GM18907 (cell line): ENCODE data around the gene TEX22.

Experiments used
- ATAC-seq: cut with Tn5 transposase; IDR thresholded peaks from one replicate; pipeline ENCODE4 v1.9.1; 2021; ENCODE audit warnings: mild to moderate bottlenecking, moderate library complexity; ENCODE audit not compliant: unreplicated experiment

Gene TEX22

GRCh38 chr14:105398726-105399465 is 558 bp downstream of the TEX22 start:
- ATAC-seq = peak; percentile 36

DNA sequence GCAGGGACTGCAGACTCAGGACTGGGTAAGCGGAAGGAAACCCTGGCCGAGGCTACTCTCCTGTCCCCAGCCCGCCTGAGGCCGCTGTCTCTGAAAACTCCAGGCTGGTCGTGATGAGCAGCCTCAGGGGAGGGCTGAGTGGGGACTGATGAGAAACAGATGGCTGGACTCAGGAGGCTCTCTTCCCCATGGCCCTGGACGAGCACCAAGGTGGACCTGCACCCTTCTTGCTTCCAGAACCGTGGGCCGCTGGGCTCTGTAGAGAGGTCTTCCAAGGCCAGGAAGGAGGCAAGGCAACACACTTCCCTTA is 1.1 kb downstream of the TEX22 start:
- ATAC-seq = no peak

DNA sequence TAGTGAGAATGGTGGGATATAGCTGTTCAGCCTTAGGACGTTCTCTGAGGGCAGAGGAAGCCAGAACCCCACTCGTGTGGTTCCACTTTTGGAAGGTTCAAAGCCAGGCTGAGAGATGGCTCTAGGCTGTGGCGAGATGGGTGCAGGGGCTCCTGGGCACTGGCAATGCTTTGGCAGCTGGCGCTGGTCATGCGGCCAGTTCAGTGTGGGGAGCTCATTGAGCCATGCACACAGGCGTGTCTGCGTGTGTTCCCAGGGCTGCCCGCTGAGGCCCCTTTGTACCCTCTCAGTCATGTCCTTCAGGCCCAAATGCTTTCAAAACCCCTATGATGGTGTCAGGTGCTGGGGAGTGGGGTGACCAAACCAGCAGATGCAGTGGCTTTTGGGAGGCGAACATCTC is 1.7 kb downstream of the TEX22 start:
- ATAC-seq = no peak

- ATAC-seq = no peak
Observed at GRCh38 chr14:105401699-105402098, 3.4 kb downstream of the TEX22 start.

- no peak for ATAC-seq
Observed at GRCh38 chr14:105408592-105408991, 10.3 kb downstream of the TEX22 start.

DNA sequence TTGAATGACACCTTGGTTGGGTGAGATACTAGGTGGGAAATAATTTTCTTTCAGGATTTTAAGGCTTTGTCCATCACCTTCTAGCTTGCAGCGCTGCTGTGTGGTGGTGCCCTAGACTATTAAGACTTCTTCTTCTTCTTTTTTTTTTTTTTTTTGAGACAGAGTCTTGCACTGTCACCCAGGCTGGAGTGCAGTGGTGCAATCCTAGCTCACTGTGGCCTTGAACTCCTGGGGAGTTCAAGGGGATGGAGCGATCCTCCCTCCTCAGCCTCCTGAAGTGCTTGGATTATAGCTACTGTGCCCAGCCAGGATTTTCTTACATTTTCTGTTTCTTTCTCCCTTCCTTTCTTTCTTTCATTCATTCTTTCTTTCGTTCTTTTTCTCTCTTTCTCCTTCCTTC is 11.0 kb downstream of the TEX22 start:
- no peak for ATAC-seq

- ATAC-seq = no peak
Observed at GRCh38 chr14:105410642-105411016, 12.3 kb downstream of the TEX22 start.

- no peak for ATAC-seq
Observed at GRCh38 chr14:105411017-105411941, 12.9 kb downstream of the TEX22 start.

DNA sequence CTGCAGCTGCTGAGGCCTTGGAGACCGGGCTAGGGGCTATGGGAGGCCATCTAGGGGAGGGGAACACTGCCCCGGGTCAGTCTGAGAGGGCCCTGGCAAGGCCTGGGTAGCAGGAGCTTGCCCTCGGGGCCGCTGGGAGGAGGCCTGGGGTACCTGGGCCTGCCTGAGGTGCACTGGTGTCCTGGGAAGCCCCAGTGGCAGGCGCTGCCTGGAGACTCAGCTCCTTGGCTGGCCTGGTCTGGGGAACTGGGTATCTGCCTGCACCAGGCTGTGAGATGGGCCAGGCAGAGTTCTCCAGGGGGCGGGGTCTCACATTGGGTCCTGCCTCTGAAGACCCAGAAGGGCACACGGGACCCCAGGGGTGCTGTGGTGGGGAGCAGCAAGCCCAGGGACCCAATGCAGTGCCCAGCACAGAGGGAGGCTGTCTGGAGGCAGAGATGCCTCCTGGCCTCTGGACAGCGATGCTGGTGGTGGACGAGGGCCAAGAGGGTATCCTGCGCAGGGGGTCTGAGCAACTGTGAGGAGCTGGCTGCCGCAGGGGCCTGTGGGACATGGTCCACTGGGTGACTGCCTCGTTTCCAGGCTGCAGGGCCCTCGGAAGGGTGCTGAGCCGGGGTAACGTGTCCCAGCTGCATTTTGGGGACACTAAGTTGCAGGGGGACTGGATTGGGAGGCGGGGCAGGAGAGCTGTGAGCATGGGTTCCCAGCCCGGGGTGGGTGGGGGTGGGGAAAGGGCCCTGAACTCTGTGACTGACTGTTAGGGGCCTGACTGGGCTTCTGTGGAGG is 13.8 kb downstream of the TEX22 start:
- no peak for ATAC-seq

DNA sequence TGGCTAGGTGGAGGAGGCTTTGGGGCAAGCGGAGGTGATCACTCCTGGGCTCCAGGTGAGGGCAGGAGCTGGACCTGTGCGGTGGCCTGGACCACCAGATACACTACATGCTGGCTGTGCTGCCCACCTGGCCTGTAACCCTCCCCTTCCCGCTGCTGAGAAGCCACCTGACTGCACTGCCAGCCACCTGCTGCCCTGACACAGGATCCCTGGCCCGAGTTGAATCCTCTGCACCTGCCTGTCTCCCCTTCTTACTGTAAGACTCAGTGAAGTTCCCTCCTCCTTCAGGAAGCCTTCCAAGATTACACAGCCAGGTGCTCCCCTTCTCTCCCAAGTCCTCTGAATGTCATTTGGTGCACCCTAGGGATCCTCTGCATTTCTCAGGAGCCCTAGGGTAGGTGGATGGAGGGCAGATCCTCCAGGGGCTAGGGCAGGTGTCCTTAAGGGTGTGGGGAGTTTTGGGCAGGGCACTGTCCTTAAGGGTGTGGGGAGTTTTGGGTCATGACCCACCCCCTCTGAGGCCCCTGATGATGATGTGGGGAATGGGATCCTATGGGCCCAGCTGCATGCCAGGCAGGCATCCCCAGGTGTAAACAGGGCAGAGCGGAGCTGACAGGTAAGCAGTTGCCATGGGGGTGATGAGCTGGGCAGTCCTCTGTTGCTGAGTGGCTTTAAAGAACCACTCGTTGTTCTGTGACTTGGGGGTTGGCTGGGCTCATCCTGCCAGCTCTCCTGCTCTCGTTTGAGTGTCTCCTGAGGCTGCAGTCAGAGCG is 14.6 kb downstream of the TEX22 start:
- no peak for ATAC-seq

GRCh38 chr14:105413544-105413886 is 15.2 kb downstream of the TEX22 start:
- no peak for ATAC-seq

DNA sequence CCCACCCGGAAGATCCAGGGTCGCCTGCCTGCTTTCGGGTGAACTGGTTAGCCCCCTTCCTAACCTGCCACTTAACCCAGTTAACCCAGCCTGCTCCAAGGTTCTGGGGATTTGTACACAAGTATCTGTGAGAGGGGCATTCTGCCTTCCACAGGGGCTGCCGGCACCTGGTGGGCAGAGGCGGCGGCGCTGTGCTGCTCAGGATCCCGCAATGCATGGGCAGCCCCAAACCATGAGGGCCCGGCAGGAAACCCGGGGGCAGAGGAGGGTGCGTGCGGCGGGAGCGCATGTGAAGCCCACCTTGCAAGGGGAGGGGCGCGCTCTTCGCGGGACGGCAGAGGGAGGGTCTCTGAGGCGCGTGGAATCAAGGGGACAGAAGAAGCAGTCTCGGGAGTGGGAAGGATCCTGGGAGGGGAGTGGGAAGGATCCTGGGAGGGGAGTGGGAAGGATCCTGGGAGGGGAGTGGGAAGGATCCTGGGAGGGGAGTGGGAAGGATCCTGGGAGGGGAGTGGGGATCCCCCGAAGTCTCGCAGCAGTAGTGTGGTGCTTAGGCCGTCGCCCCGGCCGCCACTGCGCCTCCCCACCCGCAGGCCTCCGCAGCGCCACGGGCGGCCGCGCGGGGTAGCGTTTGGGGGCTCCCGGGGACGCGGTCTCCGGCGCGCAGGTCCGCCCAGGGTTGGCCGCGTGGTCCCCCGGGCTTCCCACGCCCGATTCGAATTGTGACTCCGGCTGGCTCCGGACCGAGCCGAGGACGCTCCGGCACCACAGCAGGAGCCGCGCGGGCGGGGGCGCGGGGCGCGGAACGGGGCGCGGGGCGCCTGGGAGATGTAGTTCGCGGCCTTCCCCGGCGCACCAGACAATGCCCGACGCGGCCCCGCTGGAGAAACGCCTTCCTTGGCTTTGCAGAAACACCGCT is 16.4 kb downstream of the TEX22 start:
- peak; percentile 63 for ATAC-seq

DNA sequence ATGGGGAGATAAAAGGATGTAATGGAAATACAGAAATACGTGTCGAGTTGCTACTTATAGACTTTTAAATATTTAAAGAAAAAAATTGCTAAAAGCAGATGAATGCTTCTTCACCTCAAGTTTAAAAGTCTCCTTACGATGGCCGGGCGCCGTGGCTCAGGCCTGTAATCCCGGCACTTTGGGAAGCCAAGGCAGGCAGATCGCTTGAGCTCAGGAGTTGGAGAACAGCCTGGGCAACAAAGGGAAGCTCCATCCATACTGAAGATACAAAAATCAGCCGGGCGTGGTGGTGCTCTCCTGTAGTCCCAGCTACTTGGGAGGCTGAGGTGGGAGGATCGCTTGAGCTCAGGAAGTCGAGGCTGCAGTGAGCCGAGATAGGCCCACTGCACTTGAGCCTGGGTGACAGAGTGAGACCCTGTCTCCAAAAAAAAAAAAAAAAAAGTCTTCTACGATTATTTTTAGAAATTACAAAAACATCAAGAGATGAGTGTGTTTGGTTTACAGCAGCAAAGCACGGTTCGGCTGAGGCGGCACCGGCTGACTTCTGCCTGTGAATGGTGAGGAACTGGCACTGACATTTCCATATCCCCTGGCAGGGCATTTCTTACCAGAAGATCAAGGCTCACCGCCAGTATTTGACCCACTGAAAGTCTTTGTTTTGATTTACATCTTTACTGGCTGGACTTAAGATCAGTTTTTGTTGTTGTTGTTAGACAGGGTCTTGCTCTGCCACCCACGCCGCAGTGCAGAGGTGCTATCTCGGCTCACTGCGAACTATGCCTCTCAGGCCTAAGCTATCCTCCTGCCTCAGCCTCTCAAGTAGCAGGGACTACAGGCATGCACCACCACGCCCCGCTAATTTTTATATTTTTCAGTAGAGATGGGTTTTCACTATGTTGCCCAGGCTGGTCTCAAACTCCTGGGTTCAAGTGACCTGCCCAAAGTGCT is 17.4 kb downstream of the TEX22 start:
- no peak for ATAC-seq

- no peak for ATAC-seq
Observed at GRCh38 chr14:105416671-105417070, 18.3 kb downstream of the TEX22 start.

DNA sequence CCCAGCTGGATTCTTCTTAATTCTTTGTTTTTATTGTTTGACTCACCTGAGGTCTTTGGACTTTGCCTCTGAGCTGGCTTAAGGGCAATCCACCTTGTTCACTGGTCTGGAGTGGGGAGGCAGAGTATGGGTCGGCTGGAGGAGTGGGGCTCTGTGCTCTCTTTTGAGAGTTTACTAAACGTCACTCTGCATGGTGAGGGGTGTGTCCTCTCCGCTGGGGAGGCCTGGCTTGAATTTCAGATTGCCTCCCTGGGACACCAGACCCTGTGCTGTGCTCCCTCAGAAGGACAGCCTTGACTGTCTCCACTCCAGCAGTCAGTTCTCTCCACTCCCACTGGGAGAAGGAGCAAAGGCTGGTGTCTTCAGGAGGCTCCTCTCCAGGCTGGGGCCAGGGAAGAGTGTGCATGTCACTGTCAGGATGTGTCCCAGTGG is 19.4 kb downstream of the TEX22 start:
- no peak for ATAC-seq

DNA sequence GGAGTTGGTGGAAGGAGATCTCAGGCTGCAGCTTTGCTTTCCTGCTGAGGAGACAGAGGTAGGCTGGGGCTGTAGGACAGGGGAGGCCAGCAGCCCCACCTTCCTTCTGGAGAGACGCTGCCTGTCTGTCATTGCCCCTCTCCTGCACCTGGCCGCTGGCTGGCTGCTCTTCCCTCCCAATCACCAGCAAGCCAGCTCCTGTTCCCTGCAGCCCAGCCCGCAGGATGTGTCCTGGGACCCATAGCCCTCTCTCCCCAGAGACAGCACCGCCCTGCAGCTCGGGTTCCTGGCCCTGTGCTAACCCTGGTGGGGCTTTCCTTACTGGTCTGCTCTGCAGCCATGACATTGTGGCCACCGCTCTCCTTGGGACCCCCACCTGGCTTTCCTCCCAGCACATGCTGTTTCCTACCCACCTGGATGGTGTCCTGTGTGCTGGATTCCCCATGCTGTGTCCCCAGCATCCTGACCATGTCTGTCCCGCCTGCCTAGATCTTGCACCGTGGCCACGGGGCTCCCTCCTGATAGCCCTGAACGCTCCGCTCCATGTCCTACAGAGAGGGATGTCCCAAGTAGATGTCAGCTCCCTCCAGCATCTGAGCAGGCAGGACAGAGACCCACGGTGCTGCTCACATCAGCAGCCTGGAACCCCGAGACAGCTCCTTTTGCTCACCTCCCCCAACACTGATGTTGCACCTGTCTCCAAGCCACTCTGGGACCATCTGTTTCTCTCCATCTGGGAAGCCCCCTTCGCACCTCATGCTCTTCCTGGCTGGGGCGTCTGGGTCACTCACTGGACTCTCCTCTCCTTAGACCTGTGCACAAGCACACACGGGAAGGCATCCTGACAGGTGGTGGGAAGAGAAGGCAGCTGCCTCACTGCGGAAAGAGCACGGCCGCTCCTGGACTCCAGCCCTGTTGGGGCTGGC is 20.2 kb downstream of the TEX22 start:
- no peak for ATAC-seq

GRCh38 chr14:105419195-105420091 is 21.1 kb downstream of the TEX22 start, which contains the start of gene MTA1:
TSS of gene MTA1 (plus strand) at chr14:105419827. CDS start at chr14:105420036, 209 bp downstream.
- peak; percentile 40 for ATAC-seq
